ENCODE data around the gene CYTH4.
"Not testable (repeated sequence)": the region's sequence is repeated elsewhere in the genome, so short reads cannot be mapped to it uniquely, and the experiment has no call there.

CYTH4 gene

DNA sequence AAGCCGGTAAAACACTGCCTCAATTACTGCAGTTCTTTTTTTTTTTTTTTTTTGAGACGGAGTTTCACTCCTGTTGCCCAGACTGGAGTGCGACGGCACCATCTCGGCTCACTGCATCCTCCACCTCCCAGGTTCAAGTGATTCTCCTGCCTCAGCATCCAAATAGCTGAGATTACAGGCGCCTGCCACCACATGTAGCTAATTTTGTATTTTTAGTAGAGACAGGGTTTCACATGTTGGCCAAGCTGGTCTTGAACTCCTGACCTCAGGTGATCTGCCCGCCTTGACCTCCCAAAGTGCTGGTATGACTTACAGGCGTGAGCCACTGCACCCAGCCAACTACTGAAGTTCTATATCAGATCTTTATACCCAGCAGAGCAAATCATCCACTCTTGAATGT, 30.5 kb upstream of the CYTH4 start:
- H3K36me3 ChIP-seq (ENCODE audit: control insufficient read depth, insufficient read depth, low read length); H3K27me3 ChIP-seq (ENCODE audit: control insufficient read depth, insufficient read depth, low read length, poor library complexity, severe bottlenecking); H3K4me1 ChIP-seq (ENCODE audit: control insufficient read depth, insufficient read depth, low read length); H3K4me3 ChIP-seq (ENCODE audit: insufficient read depth, low read depth, low read length); H3K9me3 ChIP-seq (ENCODE audit: control insufficient read depth, low read length); H3K27ac ChIP-seq (ENCODE audit: insufficient read depth, low read depth, low read length, poor library complexity, severe bottlenecking): not testable (repeated sequence)
- 90 to 91% methylated on average over 8 of the region's 8 CpGs for WGBS, 2 experiments

DNA sequence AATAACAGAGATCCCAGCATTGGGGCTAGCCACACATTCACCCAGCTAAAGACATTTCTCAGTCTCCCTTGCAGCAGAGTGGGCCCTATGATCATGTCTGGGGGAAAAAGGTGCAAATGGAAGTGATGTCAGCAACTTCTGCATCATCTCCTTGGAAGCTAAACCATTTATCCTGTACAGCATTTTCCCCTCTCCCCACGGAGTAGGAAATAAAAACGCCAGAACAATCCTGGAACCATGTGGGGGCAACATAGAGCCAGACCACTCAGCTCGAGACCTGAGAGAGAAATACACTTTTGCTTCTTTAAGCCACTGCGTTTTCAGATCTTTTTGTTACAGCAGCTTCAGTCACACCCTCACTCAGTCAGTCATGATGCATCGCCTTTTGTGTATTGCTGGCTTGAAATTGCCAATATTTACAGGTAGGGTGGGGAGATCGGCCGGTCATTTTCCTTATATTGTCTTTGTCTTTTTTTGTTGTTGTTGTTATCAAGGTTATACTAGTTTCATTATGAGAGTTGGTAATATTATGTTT, 29.1 kb upstream of the CYTH4 start:
- H3K9me3 ChIP-seq (ENCODE audit: control insufficient read depth, low read length), result no peaks in the 10 kb centered on the region
- H3K36me3 ChIP-seq (ENCODE audit: control insufficient read depth, insufficient read depth, low read length), result no peaks in the 10 kb centered on the region
- no peaks in the 10 kb centered on the region for H3K4me1 ChIP-seq (ENCODE audit: control insufficient read depth, insufficient read depth, low read length)
- no peak overlapping the region for H3K27ac ChIP-seq (ENCODE audit: insufficient read depth, low read depth, low read length, poor library complexity, severe bottlenecking)
- no peaks in the 10 kb centered on the region for H3K27me3 ChIP-seq (ENCODE audit: control insufficient read depth, insufficient read depth, low read length, poor library complexity, severe bottlenecking)
- 53 to 61% methylated on average over 7 of the region's 7 CpGs for WGBS, 2 experiments
- H3K4me3 ChIP-seq (ENCODE audit: insufficient read depth, low read depth, low read length), result no peak overlapping the region

DNA sequence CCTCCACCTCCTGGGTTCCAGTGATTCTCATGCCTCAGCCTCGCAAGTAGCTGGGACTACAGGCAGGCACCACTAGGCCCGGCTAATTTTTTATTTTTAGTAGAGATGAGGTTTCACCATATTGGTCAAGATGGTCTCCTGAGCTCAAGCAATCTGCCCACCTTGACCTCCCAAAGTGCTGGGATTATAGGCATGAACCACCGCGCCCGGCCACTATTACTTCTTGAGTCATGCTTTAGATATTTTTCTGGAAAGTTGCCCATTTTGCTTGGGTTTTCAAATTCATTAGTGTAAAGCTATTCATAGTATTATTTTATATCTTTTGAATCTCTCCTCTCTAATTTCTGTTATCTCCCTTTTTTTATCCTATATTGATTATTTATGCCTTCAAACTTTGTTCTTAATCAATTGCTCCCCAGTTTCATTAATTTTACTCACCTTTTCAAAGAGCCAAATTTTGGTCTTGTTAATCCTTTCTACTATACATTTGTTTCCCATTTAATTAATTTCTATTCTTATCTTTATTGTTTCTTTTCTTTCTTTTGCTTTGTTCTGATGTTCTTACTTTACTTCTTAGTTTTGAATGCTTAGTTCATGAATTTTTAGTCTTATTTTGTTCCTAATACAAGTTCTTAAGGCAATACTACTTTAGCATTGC, 28.0 kb upstream of the CYTH4 start:
- Histone ChIP-seq H3K9me3 (ENCODE audit: control insufficient read depth, low read length) (no peaks in the 10 kb centered on the region), H3K27me3 (ENCODE audit: control insufficient read depth, insufficient read depth, low read length, poor library complexity, severe bottlenecking) (peaks cover 6% of the 10 kb centered on the region), H3K4me3 (ENCODE audit: insufficient read depth, low read depth, low read length) (no peak overlapping the region), H3K27ac (ENCODE audit: insufficient read depth, low read depth, low read length, poor library complexity, severe bottlenecking) (no peak overlapping the region), H3K4me1 (ENCODE audit: control insufficient read depth, insufficient read depth, low read length) (peaks cover 3% of the 10 kb centered on the region), H3K36me3 (ENCODE audit: control insufficient read depth, insufficient read depth, low read length) (no peaks in the 10 kb centered on the region)
- WGBS, 2 experiments, result 91 to 96% methylated on average over 5 of the region's 5 CpGs

DNA sequence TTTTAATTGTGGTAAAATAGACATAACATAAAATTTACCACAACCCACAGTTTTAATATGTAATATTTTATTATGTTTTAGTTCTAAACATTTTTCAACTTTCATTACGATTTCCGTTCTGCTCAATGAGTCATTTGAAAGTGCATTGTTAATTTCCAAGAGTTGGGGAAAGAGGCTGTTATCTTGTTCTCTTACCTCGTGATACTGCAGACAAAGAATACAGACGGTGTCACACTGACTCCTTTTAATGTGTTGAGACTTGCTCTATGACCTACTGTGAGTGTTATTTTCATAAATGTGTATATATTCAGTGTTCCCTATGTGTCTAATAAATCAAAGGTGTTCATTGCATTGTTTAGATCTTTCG, 27.5 kb upstream of the CYTH4 start:
- H3K27ac ChIP-seq (ENCODE audit: insufficient read depth, low read depth, low read length, poor library complexity, severe bottlenecking), result no peak overlapping the region

DNA sequence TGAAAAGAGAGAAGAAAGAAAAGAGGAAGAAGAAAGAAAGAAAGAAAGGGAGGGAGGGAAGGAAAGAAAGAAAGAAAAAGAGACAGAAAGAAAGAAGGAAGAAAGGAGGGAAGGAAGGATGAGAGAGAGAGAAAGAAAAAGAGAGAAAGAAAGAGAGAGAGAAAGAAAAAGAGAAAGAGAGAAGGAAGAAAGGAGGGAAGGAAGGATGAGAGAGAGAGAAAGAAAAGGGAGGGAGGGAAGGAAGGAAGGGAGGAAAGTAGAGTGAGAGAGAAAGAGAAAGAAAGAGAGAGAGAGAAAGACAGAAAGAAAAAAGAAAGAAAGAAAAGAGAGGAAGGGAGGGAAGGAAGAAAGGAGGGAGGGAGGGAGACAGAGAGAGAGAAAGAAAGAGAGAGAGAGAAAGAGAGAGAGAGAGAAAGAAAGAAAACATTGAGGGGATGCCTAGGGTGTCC, 26.7 kb upstream of the CYTH4 start:
- Histone ChIP-seq H3K36me3 (ENCODE audit: control insufficient read depth, insufficient read depth, low read length) (no peaks in the 10 kb centered on the region), H3K27me3 (ENCODE audit: control insufficient read depth, insufficient read depth, low read length, poor library complexity, severe bottlenecking) (peaks cover 19% of the 10 kb centered on the region), H3K4me1 (ENCODE audit: control insufficient read depth, insufficient read depth, low read length) (peaks cover 3% of the 10 kb centered on the region), H3K27ac (ENCODE audit: insufficient read depth, low read depth, low read length, poor library complexity, severe bottlenecking) (no peak overlapping the region), H3K9me3 (ENCODE audit: control insufficient read depth, low read length) (no peaks in the 10 kb centered on the region), H3K4me3 (ENCODE audit: insufficient read depth, low read depth, low read length) (no peak overlapping the region)

More for the DNA sequence above, 27.5 kb upstream of the CYTH4 start:
- Histone ChIP-seq H3K4me1 (ENCODE audit: control insufficient read depth, insufficient read depth, low read length) (peaks cover 3% of the 10 kb centered on the region), H3K27me3 (ENCODE audit: control insufficient read depth, insufficient read depth, low read length, poor library complexity, severe bottlenecking) (peaks cover 11% of the 10 kb centered on the region), H3K9me3 (ENCODE audit: control insufficient read depth, low read length) (no peaks in the 10 kb centered on the region), H3K36me3 (ENCODE audit: control insufficient read depth, insufficient read depth, low read length) (no peaks in the 10 kb centered on the region), H3K4me3 (ENCODE audit: insufficient read depth, low read depth, low read length) (no peak overlapping the region)
- 83 to 94% methylated on average over 4 of the region's 5 CpGs for WGBS, 2 experiments

DNA sequence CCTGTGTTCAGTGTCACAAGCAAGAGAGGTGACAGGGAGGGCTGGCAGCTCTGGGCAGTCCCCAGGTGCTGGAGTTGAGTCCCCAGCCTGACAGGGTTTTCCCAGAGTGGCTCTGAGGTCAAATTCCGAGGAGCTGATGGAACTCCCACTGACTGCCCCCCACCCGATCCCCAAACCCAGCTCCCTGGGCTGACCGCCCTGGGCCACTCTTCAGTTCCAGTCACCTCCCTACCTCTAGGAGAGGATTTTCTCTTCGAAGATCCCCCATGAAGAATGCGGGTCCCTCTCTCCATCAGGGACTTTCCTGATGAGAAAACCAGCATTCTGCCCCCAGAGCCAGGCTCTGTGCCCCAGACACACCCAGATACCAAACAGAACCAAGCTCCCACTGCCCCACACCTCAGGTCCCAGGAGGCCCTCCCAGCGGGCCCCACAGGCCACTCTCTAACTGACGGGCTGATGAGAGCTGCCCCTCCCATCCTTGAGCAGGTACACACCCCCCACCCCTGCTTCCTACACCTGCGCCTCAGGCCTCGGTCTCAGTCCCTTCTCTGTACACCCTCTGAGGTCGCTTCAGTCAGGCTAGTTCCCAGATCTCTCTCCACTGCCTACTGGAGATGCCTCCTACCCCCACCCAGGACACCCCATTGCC, 26.1 kb upstream of the CYTH4 start:
- Histone ChIP-seq H3K27ac (ENCODE audit: insufficient read depth, low read depth, low read length, poor library complexity, severe bottlenecking) (no peak overlapping the region), H3K36me3 (ENCODE audit: control insufficient read depth, insufficient read depth, low read length) (no peaks in the 10 kb centered on the region), H3K4me3 (ENCODE audit: insufficient read depth, low read depth, low read length) (no peak overlapping the region), H3K27me3 (ENCODE audit: control insufficient read depth, insufficient read depth, low read length, poor library complexity, severe bottlenecking) (peaks cover 21% of the 10 kb centered on the region), H3K9me3 (ENCODE audit: control insufficient read depth, low read length) (no peaks in the 10 kb centered on the region), H3K4me1 (ENCODE audit: control insufficient read depth, insufficient read depth, low read length) (peaks cover 3% of the 10 kb centered on the region)
- WGBS, 2 experiments, result 76 to 81% methylated on average over 10 of the region's 10 CpGs

DNA sequence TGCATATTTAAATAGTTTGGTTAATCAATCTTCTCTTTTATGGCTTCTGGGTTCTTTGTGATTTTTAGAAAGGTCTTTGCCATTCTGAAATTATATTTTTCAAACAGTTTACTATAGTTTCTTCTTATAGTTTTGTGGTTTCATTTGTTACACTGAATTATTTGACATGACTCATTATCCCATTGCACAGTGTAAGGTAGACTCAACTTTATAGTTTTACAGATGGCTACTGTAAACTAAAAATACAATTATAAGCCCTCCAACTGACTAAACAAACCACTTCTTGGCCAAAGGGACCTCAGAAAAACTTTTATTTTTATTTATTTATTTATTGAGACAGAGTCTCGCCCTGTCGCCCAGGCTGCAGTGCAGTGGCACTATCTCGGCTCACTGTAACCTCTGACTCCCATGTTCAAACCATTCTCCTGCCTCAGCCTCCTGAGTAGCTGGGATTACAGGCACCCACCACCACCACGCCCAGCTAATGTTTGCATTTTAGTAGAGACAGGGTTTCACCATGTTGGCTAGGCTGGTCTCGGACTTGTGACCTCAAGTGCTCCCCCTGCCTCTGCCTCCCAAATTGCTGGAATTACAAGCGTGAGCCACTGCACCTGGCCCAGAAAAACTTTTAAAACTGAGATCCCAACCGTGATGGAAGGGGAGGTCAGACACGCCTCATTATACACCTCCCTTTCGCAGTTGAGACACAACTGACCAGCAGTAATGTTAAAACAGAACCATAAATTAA, 24.1 kb upstream of the CYTH4 start:
- 79 to 83% methylated on average over 9 of the region's 9 CpGs for WGBS, 2 experiments
- H3K36me3 ChIP-seq (ENCODE audit: control insufficient read depth, insufficient read depth, low read length), result no peaks in the 10 kb centered on the region
- no peaks in the 10 kb centered on the region for H3K9me3 ChIP-seq (ENCODE audit: control insufficient read depth, low read length)
- no peak overlapping the region for H3K27ac ChIP-seq (ENCODE audit: insufficient read depth, low read depth, low read length, poor library complexity, severe bottlenecking)
- H3K4me3 ChIP-seq (ENCODE audit: insufficient read depth, low read depth, low read length), result no peak overlapping the region
- H3K4me1 ChIP-seq (ENCODE audit: control insufficient read depth, insufficient read depth, low read length), result peaks cover 3% of the 10 kb centered on the region
- peaks cover 21% of the 10 kb centered on the region for H3K27me3 ChIP-seq (ENCODE audit: control insufficient read depth, insufficient read depth, low read length, poor library complexity, severe bottlenecking)

DNA sequence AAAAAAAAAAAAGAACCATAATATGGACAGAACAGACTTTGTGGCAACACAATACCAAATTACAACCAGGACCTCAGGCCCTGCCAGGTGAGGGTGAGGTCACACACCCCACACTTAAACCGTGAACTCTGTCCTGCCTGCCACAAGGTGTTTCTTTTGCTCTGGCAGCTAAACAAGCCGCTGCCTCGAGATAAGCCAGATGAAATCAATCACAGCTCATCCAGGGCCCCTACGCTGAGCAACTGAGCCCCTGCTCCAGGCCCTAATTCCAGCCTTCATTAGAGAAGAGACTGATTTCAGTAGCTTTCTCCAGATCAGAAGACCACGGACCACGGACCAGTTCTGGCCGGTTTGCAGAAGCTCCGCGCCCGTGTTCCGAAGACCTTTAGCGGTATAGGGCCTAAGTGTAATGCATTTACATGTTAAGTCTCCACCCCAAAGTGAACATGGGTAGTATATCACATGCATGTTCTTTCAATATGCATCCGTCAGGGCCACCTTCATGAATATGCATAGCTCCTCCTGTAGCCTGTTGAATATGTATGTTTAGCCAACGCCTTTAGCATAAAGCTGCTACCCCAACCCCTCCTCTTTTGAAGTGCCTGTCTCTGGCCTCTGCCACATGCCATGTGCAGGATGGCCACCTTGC, 23.4 kb upstream of the CYTH4 start:
- no peaks in the 10 kb centered on the region for H3K36me3 ChIP-seq (ENCODE audit: control insufficient read depth, insufficient read depth, low read length)
- peaks cover 21% of the 10 kb centered on the region for H3K27me3 ChIP-seq (ENCODE audit: control insufficient read depth, insufficient read depth, low read length, poor library complexity, severe bottlenecking)
- H3K4me1 ChIP-seq (ENCODE audit: control insufficient read depth, insufficient read depth, low read length), result peaks cover 3% of the 10 kb centered on the region
- 88 to 89% methylated on average over 14 of the region's 14 CpGs for whole genome bisulfite sequencing, 2 experiments
- H3K9me3 ChIP-seq (ENCODE audit: control insufficient read depth, low read length), result no peaks in the 10 kb centered on the region
- H3K4me3 ChIP-seq (ENCODE audit: insufficient read depth, low read depth, low read length), result no peak overlapping the region
- no peak overlapping the region for H3K27ac ChIP-seq (ENCODE audit: insufficient read depth, low read depth, low read length, poor library complexity, severe bottlenecking)

DNA sequence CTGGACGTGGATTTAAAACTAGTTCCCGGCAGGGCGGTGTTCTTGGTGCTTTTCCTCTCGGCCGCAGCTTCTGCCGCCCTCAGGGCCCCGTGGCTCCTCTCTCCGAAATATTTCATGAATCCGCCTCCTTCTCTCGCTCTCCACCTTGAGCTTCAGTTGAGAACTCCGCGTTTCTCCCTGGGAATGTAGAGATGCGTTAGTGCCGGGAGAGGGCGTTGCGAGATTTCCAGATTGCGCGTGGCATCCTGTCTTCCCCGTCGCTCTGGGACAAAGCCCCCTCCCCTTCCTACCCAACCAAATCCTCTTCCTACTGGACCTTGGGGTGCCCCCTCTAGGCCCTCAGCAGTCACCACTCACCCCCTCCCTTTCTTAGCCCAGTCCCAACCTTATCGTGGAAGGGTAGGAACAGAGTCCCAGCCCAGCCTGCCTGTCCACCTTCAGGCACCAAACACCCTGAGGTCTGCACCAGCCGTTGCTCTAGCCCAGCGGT, 22.7 kb upstream of the CYTH4 start:
- Histone ChIP-seq H3K9me3 (ENCODE audit: control insufficient read depth, low read length) (peaks cover 3% of the 10 kb centered on the region), H3K27ac (ENCODE audit: insufficient read depth, low read depth, low read length, poor library complexity, severe bottlenecking) (no peak overlapping the region), H3K4me3 (ENCODE audit: insufficient read depth, low read depth, low read length) (no peak overlapping the region), H3K4me1 (ENCODE audit: control insufficient read depth, insufficient read depth, low read length) (peaks cover 3% of the 10 kb centered on the region), H3K27me3 (ENCODE audit: control insufficient read depth, insufficient read depth, low read length, poor library complexity, severe bottlenecking) (peaks cover 21% of the 10 kb centered on the region), H3K36me3 (ENCODE audit: control insufficient read depth, insufficient read depth, low read length) (no peaks in the 10 kb centered on the region)
- 16 to 18% methylated on average over 23 of the region's 23 CpGs for WGBS, 2 experiments

Data from ectodermal cell (in vitro differentiated cells).